Measurements from ENCODE around the gene FGF4.

Gene FGF4

GRCh38 chr11:69775163-69775755 lies at the start of gene FGF4:
Gene FGF4 (minus strand): TSS chr11:69775341. CDS start chr11:69775084, 257 bp downstream.
- no peak for DNase-seq (ENCODE audit: low read depth)

GRCh38 chr11:69823641-69824265 lies 48.6 kb upstream of the FGF4 start:
- no peak for DNase-seq (ENCODE audit: low read depth)

- no peak for DNase-seq (ENCODE audit: low read depth)
These were observed 47.7 kb upstream of the FGF4 start for GRCh38 chr11:69822676-69823494.

GRCh38 chr11:69821511-69822040 lies 46.4 kb upstream of the FGF4 start:
- no peak for DNase-seq (ENCODE audit: low read depth)

GRCh38 chr11:69820441-69820840 lies 45.3 kb upstream of the FGF4 start:
- no peak for DNase-seq (ENCODE audit: low read depth)

GRCh38 chr11:69819541-69820070 lies 44.5 kb upstream of the FGF4 start:
- DNase-seq (ENCODE audit: low read depth), result no peak

- no peak for DNase-seq (ENCODE audit: low read depth)
These were observed 43.7 kb upstream of the FGF4 start, which contains the start of gene FGF3 for GRCh38 chr11:69818603-69819441. Gene FGF3 (minus strand): TSS chr11:69819416. CDS start chr11:69818933, 483 bp downstream.

- DNase-seq (ENCODE audit: low read depth), result no peak
These were observed 43.1 kb upstream of the FGF4 start for GRCh38 chr11:69818231-69818602.

GRCh38 chr11:69817265-69818230 lies 42.4 kb upstream of the FGF4 start:
- no peak for DNase-seq (ENCODE audit: low read depth)

GRCh38 chr11:69816671-69817070 lies 41.5 kb upstream of the FGF4 start:
- DNase-seq (ENCODE audit: low read depth), result no peak

GRCh38 chr11:69815973-69816372 lies 40.8 kb upstream of the FGF4 start:
- no peak for DNase-seq (ENCODE audit: low read depth)

- no peak for DNase-seq (ENCODE audit: low read depth)
These were observed 39.8 kb upstream of the FGF4 start for GRCh38 chr11:69814902-69815301.

- no peak for DNase-seq (ENCODE audit: low read depth)
These were observed 39.3 kb upstream of the FGF4 start for GRCh38 chr11:69814411-69814810.

- no peak for DNase-seq (ENCODE audit: low read depth)
These were observed 38.7 kb upstream of the FGF4 start for GRCh38 chr11:69813839-69814238.

- no peak for DNase-seq (ENCODE audit: low read depth)
These were observed 37.8 kb upstream of the FGF4 start for GRCh38 chr11:69812946-69813345.

GRCh38 chr11:69812256-69812655 lies 37.1 kb upstream of the FGF4 start:
- DNase-seq (ENCODE audit: low read depth), result no peak

GRCh38 chr11:69811431-69811830 lies 36.3 kb upstream of the FGF4 start:
- DNase-seq (ENCODE audit: low read depth), result no peak

GRCh38 chr11:69810289-69811118 lies 35.4 kb upstream of the FGF4 start:
- DNase-seq (ENCODE audit: low read depth), result no peak

GRCh38 chr11:69808667-69809086 lies 33.5 kb upstream of the FGF4 start:
- DNase-seq (ENCODE audit: low read depth), result no peak

Measured in fibroblast of gingiva (primary cell).